Measurements from ENCODE around the gene MBD4. TPM values are rescaled to one million over a fixed set of nuclear protein-coding genes. Genes with fewer than 3 reads are reported as not detected.
"Not testable (repeated sequence)": the region's sequence is repeated elsewhere in the genome, so short reads cannot be mapped to it uniquely, and the experiment has no call there.

Gene MBD4
- total RNA-seq, 1 donor from 2014 or later = 20.8 TPM

GRCh38 chr3:129404130-129404529 lies 35.6 kb downstream of the MBD4 start:
- no peak for ATAC-seq

- ATAC-seq = no peak
Measured at GRCh38 chr3:129403450-129403849, 36.3 kb downstream of the MBD4 start.

- no peak for ATAC-seq
Measured at GRCh38 chr3:129402616-129403015, 37.1 kb downstream of the MBD4 start.

GRCh38 chr3:129402210-129402609 lies 37.5 kb downstream of the MBD4 start:
- ATAC-seq = no peak

- ATAC-seq = peak; percentile 15
Measured at GRCh38 chr3:129399895-129400357, 39.8 kb downstream of the MBD4 start.

GRCh38 chr3:129399145-129399894 lies 40.4 kb downstream of the MBD4 start:
- ATAC-seq = peak; percentile 82

- ATAC-seq = peak; percentile 44
Measured at GRCh38 chr3:129398803-129399144, 41.0 kb downstream of the MBD4 start.

GRCh38 chr3:129393760-129394564 lies 45.8 kb downstream of the MBD4 start:
- ATAC-seq = not testable (repeated sequence)

GRCh38 chr3:129393271-129393670 lies 46.5 kb downstream of the MBD4 start:
- peak; percentile 16 for ATAC-seq

- ATAC-seq = not testable (repeated sequence)
Measured at GRCh38 chr3:129392106-129392887, 47.5 kb downstream of the MBD4 start.

- peak; percentile 51 for ATAC-seq
Measured at GRCh38 chr3:129391583-129391982, 48.2 kb downstream of the MBD4 start.

GRCh38 chr3:129389572-129389937 lies 50.2 kb downstream of the MBD4 start:
- ATAC-seq = no peak

GRCh38 chr3:129388791-129389571 lies 50.8 kb downstream of the MBD4 start:
- ATAC-seq = peak; percentile 51

- no peak for ATAC-seq
Measured at GRCh38 chr3:129387487-129387886, 52.3 kb downstream of the MBD4 start.

- ATAC-seq = no peak
Measured at GRCh38 chr3:129386984-129387383, 52.8 kb downstream of the MBD4 start.

- not testable (repeated sequence) for ATAC-seq
Measured at GRCh38 chr3:129385507-129385906, 54.2 kb downstream of the MBD4 start.

- no peak for ATAC-seq
Measured at GRCh38 chr3:129384594-129385323, 55.0 kb downstream of the MBD4 start.

GRCh38 chr3:129384103-129384502 lies 55.6 kb downstream of the MBD4 start:
- ATAC-seq = not testable (repeated sequence)

- ATAC-seq = peak; percentile 81
Measured at GRCh38 chr3:129383292-129383860, 56.4 kb downstream of the MBD4 start.

GRCh38 chr3:129382366-129382765 lies 57.4 kb downstream of the MBD4 start:
- ATAC-seq = no peak
